Testis (tissue), 2 donors: Measurements from ENCODE around the gene PTPRD.

Experiments
- CTCF ChIP-seq, 3 experiments: fragments of 450-650 bp in 2 of 3; fragments of 200-600 bp in 1 of 3; sonication (generic) in 1 of 3; IDR thresholded peaks; one replicate each; pipeline ENCODE4 v1.5.1; 2016 to 2019; ENCODE audit warnings: antibody characterized with exemption in 3 of 3, mild to moderate bottlenecking in 2 of 3, moderate library complexity in 1 of 3
- POLR2A ChIP-seq: fragments of 450-650 bp; IDR thresholded peaks from one replicate; pipeline ENCODE4 v1.6.1; 2017; ENCODE audit warnings: antibody characterized with exemption, mild to moderate bottlenecking, moderate library complexity

- TF ChIP-seq POLR2A: no peak
- TF ChIP-seq CTCF (IDR thresholded peaks at IDR 0.05): no peak
These were observed 1886.1 kb downstream of the PTPRD start for GRCh38 chr9:8726692-8727091.
